ENCODE results near the gene CD59.

DNA sequence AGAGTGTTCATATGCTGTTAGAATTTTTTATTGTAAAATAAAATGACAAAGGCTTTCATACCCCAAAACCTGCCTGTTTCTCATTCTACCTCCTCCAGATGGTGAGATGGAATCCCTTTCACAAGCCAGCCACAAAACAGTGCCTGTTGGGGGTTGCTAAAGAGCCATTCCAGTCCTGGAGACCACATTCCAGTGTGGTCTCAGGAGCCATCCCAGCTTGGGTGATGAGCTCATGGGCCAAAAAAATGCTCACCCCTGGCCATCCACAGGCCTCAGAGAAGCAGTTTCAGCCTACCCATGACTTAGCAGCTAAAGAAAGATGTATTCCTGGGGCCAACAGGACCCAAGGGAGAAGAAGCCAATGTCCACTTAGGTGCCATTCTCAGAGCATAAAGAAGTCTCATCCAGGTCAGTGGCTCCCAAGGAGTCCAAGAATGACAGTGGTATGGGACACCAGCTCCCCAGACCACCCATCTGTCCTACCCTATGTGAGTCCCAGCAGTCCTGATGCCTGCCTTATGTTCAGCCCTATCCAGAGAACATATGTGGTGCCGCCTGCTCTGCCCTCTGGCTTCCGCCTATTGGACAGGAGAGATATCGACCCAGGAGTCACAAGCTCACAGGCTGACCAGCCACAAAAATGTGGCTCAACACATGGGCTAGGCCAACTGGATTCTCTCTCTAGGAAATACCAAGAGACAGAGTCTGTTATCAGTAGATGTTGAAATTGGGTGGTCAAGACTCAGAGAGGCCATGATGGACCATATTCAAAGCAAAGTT, 62.0 kb downstream of the CD59 start:
- TF ChIP-seq, protein P1, sequence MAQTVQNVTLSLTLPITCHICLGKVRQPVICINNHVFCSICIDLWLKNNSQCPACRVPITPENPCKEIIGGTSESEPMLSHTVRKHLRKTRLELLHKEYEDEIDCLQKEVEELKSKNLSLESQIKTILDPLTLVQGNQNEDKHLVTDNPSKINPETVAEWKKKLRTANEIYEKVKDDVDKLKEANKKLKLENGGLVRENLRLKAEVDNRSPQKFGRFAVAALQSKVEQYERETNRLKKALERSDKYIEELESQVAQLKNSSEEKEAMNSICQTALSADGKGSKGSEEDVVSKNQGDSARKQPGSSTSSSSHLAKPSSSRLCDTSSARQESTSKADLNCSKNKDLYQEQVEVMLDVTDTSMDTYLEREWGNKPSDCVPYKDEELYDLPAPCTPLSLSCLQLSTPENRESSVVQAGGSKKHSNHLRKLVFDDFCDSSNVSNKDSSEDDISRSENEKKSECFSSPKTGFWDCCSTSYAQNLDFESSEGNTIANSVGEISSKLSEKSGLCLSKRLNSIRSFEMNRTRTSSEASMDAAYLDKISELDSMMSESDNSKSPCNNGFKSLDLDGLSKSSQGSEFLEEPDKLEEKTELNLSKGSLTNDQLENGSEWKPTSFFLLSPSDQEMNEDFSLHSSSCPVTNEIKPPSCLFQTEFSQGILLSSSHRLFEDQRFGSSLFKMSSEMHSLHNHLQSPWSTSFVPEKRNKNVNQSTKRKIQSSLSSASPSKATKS (CRISPR knock-in tag; IDR thresholded peaks at IDR 0.05): no peak
- TF ChIP-seq, protein P2, sequence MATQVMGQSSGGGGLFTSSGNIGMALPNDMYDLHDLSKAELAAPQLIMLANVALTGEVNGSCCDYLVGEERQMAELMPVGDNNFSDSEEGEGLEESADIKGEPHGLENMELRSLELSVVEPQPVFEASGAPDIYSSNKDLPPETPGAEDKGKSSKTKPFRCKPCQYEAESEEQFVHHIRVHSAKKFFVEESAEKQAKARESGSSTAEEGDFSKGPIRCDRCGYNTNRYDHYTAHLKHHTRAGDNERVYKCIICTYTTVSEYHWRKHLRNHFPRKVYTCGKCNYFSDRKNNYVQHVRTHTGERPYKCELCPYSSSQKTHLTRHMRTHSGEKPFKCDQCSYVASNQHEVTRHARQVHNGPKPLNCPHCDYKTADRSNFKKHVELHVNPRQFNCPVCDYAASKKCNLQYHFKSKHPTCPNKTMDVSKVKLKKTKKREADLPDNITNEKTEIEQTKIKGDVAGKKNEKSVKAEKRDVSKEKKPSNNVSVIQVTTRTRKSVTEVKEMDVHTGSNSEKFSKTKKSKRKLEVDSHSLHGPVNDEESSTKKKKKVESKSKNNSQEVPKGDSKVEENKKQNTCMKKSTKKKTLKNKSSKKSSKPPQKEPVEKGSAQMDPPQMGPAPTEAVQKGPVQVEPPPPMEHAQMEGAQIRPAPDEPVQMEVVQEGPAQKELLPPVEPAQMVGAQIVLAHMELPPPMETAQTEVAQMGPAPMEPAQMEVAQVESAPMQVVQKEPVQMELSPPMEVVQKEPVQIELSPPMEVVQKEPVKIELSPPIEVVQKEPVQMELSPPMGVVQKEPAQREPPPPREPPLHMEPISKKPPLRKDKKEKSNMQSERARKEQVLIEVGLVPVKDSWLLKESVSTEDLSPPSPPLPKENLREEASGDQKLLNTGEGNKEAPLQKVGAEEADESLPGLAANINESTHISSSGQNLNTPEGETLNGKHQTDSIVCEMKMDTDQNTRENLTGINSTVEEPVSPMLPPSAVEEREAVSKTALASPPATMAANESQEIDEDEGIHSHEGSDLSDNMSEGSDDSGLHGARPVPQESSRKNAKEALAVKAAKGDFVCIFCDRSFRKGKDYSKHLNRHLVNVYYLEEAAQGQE (IDR thresholded peaks at IDR 0.05; ENCODE audit: borderline replicate concordance): no peak
- TF ChIP-seq, protein P2 (CRISPR knock-in tag; IDR thresholded peaks at IDR 0.05; ENCODE audit: low read depth): no peak
- no peak for TF ChIP-seq POLR2A (conservative IDR thresholded peaks at IDR 0.05)
- no peak for TF ChIP-seq POLR2G (IDR thresholded peaks at IDR 0.05; ENCODE audit: low read depth, low read length)
- TF ChIP-seq, protein P3, sequence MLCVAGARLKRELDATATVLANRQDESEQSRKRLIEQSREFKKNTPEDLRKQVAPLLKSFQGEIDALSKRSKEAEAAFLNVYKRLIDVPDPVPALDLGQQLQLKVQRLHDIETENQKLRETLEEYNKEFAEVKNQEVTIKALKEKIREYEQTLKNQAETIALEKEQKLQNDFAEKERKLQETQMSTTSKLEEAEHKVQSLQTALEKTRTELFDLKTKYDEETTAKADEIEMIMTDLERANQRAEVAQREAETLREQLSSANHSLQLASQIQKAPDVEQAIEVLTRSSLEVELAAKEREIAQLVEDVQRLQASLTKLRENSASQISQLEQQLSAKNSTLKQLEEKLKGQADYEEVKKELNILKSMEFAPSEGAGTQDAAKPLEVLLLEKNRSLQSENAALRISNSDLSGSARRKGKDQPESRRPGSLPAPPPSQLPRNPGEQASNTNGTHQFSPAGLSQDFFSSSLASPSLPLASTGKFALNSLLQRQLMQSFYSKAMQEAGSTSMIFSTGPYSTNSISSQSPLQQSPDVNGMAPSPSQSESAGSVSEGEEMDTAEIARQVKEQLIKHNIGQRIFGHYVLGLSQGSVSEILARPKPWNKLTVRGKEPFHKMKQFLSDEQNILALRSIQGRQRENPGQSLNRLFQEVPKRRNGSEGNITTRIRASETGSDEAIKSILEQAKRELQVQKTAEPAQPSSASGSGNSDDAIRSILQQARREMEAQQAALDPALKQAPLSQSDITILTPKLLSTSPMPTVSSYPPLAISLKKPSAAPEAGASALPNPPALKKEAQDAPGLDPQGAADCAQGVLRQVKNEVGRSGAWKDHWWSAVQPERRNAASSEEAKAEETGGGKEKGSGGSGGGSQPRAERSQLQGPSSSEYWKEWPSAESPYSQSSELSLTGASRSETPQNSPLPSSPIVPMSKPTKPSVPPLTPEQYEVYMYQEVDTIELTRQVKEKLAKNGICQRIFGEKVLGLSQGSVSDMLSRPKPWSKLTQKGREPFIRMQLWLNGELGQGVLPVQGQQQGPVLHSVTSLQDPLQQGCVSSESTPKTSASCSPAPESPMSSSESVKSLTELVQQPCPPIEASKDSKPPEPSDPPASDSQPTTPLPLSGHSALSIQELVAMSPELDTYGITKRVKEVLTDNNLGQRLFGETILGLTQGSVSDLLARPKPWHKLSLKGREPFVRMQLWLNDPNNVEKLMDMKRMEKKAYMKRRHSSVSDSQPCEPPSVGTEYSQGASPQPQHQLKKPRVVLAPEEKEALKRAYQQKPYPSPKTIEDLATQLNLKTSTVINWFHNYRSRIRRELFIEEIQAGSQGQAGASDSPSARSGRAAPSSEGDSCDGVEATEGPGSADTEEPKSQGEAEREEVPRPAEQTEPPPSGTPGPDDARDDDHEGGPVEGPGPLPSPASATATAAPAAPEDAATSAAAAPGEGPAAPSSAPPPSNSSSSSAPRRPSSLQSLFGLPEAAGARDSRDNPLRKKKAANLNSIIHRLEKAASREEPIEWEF (CRISPR knock-in tag; IDR thresholded peaks at IDR 0.05): no peak
- TF ChIP-seq, protein P4, sequence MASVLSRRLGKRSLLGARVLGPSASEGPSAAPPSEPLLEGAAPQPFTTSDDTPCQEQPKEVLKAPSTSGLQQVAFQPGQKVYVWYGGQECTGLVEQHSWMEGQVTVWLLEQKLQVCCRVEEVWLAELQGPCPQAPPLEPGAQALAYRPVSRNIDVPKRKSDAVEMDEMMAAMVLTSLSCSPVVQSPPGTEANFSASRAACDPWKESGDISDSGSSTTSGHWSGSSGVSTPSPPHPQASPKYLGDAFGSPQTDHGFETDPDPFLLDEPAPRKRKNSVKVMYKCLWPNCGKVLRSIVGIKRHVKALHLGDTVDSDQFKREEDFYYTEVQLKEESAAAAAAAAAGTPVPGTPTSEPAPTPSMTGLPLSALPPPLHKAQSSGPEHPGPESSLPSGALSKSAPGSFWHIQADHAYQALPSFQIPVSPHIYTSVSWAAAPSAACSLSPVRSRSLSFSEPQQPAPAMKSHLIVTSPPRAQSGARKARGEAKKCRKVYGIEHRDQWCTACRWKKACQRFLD (CRISPR knock-in tag; IDR thresholded peaks at IDR 0.05): no peak
- TF ChIP-seq, protein P5, sequence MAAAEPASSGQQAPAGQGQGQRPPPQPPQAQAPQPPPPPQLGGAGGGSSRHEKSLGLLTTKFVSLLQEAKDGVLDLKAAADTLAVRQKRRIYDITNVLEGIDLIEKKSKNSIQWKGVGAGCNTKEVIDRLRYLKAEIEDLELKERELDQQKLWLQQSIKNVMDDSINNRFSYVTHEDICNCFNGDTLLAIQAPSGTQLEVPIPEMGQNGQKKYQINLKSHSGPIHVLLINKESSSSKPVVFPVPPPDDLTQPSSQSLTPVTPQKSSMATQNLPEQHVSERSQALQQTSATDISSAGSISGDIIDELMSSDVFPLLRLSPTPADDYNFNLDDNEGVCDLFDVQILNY (CRISPR knock-in tag; IDR thresholded peaks at IDR 0.05): no peak
- TF ChIP-seq L3MBTL2 (IDR thresholded peaks at IDR 0.05): no peak
- no peak for TF ChIP-seq GABPA (tag; conservative IDR thresholded peaks at IDR 0.05; ENCODE audit: low read depth)
- no peak for TF ChIP-seq RCOR1 (IDR thresholded peaks at IDR 0.05; ENCODE audit: borderline replicate concordance in 1 of 2, low read depth in 2 of 2, low read length in 2 of 2)

Measured in K562 (cell line).